Naive thymus-derived CD8-positive, alpha-beta T cell (primary cell): ENCODE measurements around the gene SLC35B1. TPM values are rescaled to one million over a fixed set of nuclear protein-coding genes. Genes with fewer than 3 reads are reported as not detected.
A peak's percentile ranks its signal among the peaks of the same experiment; 100 is the strongest.

Experiments used
- ATAC-seq, 2 donors: fragments of 150-1000 bp; cut with Tn5 transposase in 1 of 2; sonication (Bioruptor Pico), chemical (Tn5 transposase) in 1 of 2; 1 replicate in 1 of 2; 2 replicates in 1 of 2; pipeline ENCODE4 v1.10.0; 2021; ENCODE audit warnings: mild to moderate bottlenecking in 2 of 2, moderate library complexity in 2 of 2
- POLR2A ChIA-PET: fragments of 350-600 bp; sonication (Branson Sonifier 250); formaldehyde crosslinking; loops from one replicate; lab custom pipeline; 2021; ENCODE audit warnings: antibody characterized with exemption; lab: Charles Lee
- DNase-seq, 10 donors: peaks; one replicate each; pipeline versions ENCODE4 v3.0.0 to v3.0.0-alpha.2; 2020 to 2022
- H3K27ac Mint-ChIP-seq, 10 donors: one replicate each; pipeline ENCODE4 v1.8.0; 2020 to 2022; ENCODE audit warnings: mild to moderate bottlenecking in 10 of 10, mixed read lengths in 10 of 10, moderate library complexity in 4 of 10, inconsistent platforms in 1 of 10
- H3K27me3 Mint-ChIP-seq, 5 donors: one replicate each; pipeline ENCODE4 v1.8.0; 2021 to 2022; ENCODE audit warnings: mixed read lengths in 5 of 5
- H3K36me3 Mint-ChIP-seq, 3 donors: one replicate each; pipeline ENCODE4 v1.8.0; 2020 to 2022; ENCODE audit warnings: mixed read lengths in 3 of 3, mild to moderate bottlenecking in 2 of 3, inconsistent platforms in 1 of 3
- H3K4me1 Mint-ChIP-seq, 4 donors: one replicate each; pipeline ENCODE4 v1.8.0; 2021 to 2022; ENCODE audit warnings: mixed read lengths in 4 of 4
- H3K4me3 Mint-ChIP-seq, 10 donors: one replicate each; pipeline ENCODE4 v1.8.0; 2020 to 2022; ENCODE audit warnings: mild to moderate bottlenecking in 10 of 10, mixed read lengths in 10 of 10, moderate library complexity in 6 of 10, inconsistent platforms in 1 of 10
- H3K9me3 Mint-ChIP-seq, 9 donors: one replicate each; pipeline ENCODE4 v1.8.0; 2020 to 2022; ENCODE audit warnings: mixed read lengths in 9 of 9, mild to moderate bottlenecking in 3 of 9, inconsistent platforms in 1 of 9, moderate library complexity in 1 of 9
- polyA plus RNA-seq, 3 donors: library from polyadenylated mRNA; unstranded; fragments of 300-500 nt; fragmentation: Illumina TruSeq; gene quantifications; one replicate each; pipeline ENCODE4 v1.2.3, GENCODE V29; 2021
- total RNA-seq, 8 experiments: library from RNA in 2 of 8; stranded (reverse) in 2 of 8; gene quantifications; one replicate each; pipeline ENCODE4 v1.2.3 and lab custom pipeline; 2021 to 2026

Gene SLC35B1
- total and polyA plus RNA-seq, 5 experiments from 2014 or later = 20.3 to 39.7 (median 27.4) TPM

DNA sequence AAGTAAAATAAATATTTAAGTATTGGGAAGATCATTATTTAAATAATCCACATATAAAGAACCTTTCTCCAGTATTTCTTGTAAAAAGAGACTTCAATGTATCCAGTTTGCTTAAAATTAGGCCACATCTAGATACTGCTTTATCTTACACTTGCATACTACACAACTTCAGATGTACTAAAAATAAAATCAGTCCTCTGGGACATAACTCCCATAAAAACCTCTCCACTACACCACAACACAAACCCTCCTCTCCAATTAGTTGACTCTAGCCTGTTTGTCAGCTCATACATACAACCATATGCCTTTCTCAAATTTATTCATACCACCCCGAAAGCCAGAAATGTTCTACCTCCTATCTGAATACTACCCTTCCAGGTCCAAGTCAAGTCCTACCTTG, 51.5 kb downstream of the SLC35B1 start:
- Mint-ChIP-seq H3K27ac (peak overlapping the region in 5 of 10 donors; percentile 3 to 64 (median 43)), H3K9me3 (no peaks in the 10 kb centered on the region), H3K36me3 (peaks cover 6 to 51% (median 7%) of the 10 kb centered on the region in 3 donors), H3K4me3 (peak overlapping the region in 1 of 10 donors; percentile 59), H3K4me1 (peaks cover 28 to 66% (median 59%) of the 10 kb centered on the region in 4 donors), H3K27me3 (no peaks in the 10 kb centered on the region)
- no peak for DNase-seq
- POLR2A ChIA-PET = interaction anchor here (1.1 kb wide), 1 partner anchor 15 kb away, joined by 7 read pairs; no protein-coding TSS in a partner anchor
- ATAC-seq = no peak

Other genes with a start within 250 kb of the SLC35B1 start
- gene NGFR, start 212.7 kb downstream of the SLC35B1 start, total RNA-seq = under 1 TPM in 1 of 2 experiments, not detected in 1; 0.47 TPM
- gene NGFR, start 212.7 kb downstream of the SLC35B1 start, polyA plus RNA-seq = not detected
- gene NXPH3, start 132.1 kb downstream of the SLC35B1 start, total RNA-seq = not detected
- gene NXPH3, start 132.1 kb downstream of the SLC35B1 start, polyA plus RNA-seq = not detected
- gene SPOP, start 29.9 kb downstream of the SLC35B1 start, total RNA-seq = 10 to 100 TPM; 91.0 to 92.0 TPM
- 100 to 1,000 TPM in 2 of 3 donors, 10 to 100 TPM in 1; 75.9 to 126 (median 103) TPM for gene SPOP, start 29.9 kb downstream of the SLC35B1 start, polyA plus RNA-seq
- gene FAM117A, start 56.2 kb upstream of the SLC35B1 start, total RNA-seq = 10 to 100 TPM; 84.5 to 90.8 TPM
- 10 to 100 TPM; 36.9 to 53.6 (median 46.7) TPM for gene FAM117A, start 56.2 kb upstream of the SLC35B1 start, polyA plus RNA-seq
- 100 to 1,000 TPM; 120 TPM for gene KAT7, start 80.7 kb upstream of the SLC35B1 start, total RNA-seq
- 10 to 100 TPM; 34.4 to 51.1 (median 39.2) TPM for gene KAT7, start 80.7 kb upstream of the SLC35B1 start, polyA plus RNA-seq
- not detected for gene TAC4, start 140.1 kb upstream of the SLC35B1 start, total RNA-seq
- gene TAC4, start 140.1 kb upstream of the SLC35B1 start, polyA plus RNA-seq = not detected